H1 (cell line): ENCODE results near the gene DDI2. TPM values are rescaled to one million over a fixed set of nuclear protein-coding genes. Genes with fewer than 3 reads are reported as not detected.

Source experiments
- CEBPB ChIP-seq: IDR thresholded peaks from 2 replicates; pipeline ENCODE4 v1.6.1; 2012; ENCODE audit warnings: low read depth, low read length
- JUN ChIP-seq: IDR thresholded peaks from 2 replicates; pipeline ENCODE4 v1.6.1; 2011; ENCODE audit warnings: low read depth, mild to moderate bottlenecking, improper control_type of control experiment, low read length
- polyA plus RNA-seq, 7 experiments: library from polyadenylated mRNA; depleted of rRNA in 3 of 7; stranded (reverse) in 5 of 7; unstranded in 2 of 7; fragments of >200 nt in 5 of 7; fragments of 200-250 nt in 2 of 7; gene quantifications; 1 replicate in 5 of 7; 2 replicates in 1 of 7; 4 replicates in 1 of 7; pipeline versions ENCODE4 v1.2.1 to v1.2.3, GENCODE V29; 2011 to 2013; ENCODE audit warnings: missing spikeins in 2 of 7, mixed read lengths in 2 of 7
- total RNA-seq: library from RNA; stranded (reverse); fragmentation: NEBNext Ultra II Directional; extraction: Animal tissue kit (Norgen Biotek cat#: 25700); gene quantifications from 2 replicates; pipeline ENCODE4 v1.2.1, GENCODE V29; 2021

The DDI2 gene
- total and polyA plus RNA-seq, 2 of the 8 experiments (the other 6 are each of a cell fraction or from before 2014, with no cell fraction given), result 7.7 to 38.3 TPM

DNA sequence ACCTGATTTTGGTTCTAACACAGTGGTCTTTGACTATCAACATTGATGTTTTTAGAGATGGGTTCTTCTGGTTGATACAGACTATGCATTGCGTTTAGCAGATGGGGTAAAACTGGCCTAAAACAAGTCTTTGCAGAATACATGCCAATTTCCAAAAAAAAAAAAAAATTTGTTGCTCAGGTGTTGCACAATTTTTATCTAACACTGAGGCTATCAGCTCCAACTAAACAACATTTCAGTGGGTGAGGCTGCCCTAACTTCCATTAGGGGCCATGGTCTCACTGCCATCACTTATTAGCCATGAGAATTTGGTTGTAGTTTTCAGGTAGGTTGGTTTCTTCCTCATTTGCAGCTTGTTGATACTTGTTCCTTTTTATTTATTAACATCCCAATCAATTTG is 46.4 kb upstream of the DDI2 start (continued):
- no peak for TF ChIP-seq JUN
- TF ChIP-seq CEBPB, result no peak
